GM18873 (cell line): ENCODE data around the gene ZDHHC11.
"Not testable (repeated sequence)": the region's sequence is repeated elsewhere in the genome, so short reads cannot be mapped to it uniquely, and the experiment has no call there.

Source experiments
- ATAC-seq: cut with Tn5 transposase; IDR thresholded peaks from one replicate; pipeline ENCODE4 v1.9.1; 2021; ENCODE audit warnings: mild to moderate bottlenecking, moderate library complexity, moderate number of reproducible peaks; ENCODE audit not compliant: unreplicated experiment, low FRiP score

ZDHHC11 gene

GRCh38 chr5:780571-780970 lies 70.2 kb downstream of the ZDHHC11 start:
- not testable (repeated sequence) for ATAC-seq

GRCh38 chr5:778967-779366 lies 71.8 kb downstream of the ZDHHC11 start:
- ATAC-seq = not testable (repeated sequence)

GRCh38 chr5:778421-778820 lies 72.4 kb downstream of the ZDHHC11 start:
- ATAC-seq = not testable (repeated sequence)

- ATAC-seq = no peak
These were observed 73.0 kb downstream of the ZDHHC11 start for GRCh38 chr5:777756-778161.

- ATAC-seq = no peak
These were observed 73.7 kb downstream of the ZDHHC11 start for GRCh38 chr5:776862-777711.

- ATAC-seq = no peak
These were observed 74.6 kb downstream of the ZDHHC11 start for GRCh38 chr5:775961-776861.

GRCh38 chr5:775595-775960 lies 75.2 kb downstream of the ZDHHC11 start:
- not testable (repeated sequence) for ATAC-seq

- not testable (repeated sequence) for ATAC-seq
These were observed 75.8 kb downstream of the ZDHHC11 start for GRCh38 chr5:774854-775505.

- not testable (repeated sequence) for ATAC-seq
These were observed 76.5 kb downstream of the ZDHHC11 start for GRCh38 chr5:774304-774703.

- no peak for ATAC-seq
These were observed 77.1 kb downstream of the ZDHHC11 start for GRCh38 chr5:773517-774264.

GRCh38 chr5:772931-773330 lies 77.9 kb downstream of the ZDHHC11 start:
- not testable (repeated sequence) for ATAC-seq

- ATAC-seq = not testable (repeated sequence)
These were observed 78.3 kb downstream of the ZDHHC11 start for GRCh38 chr5:772547-772890.

GRCh38 chr5:771841-772546 lies 78.8 kb downstream of the ZDHHC11 start:
- not testable (repeated sequence) for ATAC-seq

- not testable (repeated sequence) for ATAC-seq
These were observed 79.6 kb downstream of the ZDHHC11 start for GRCh38 chr5:771087-771781.

GRCh38 chr5:770585-770984 lies 80.2 kb downstream of the ZDHHC11 start:
- not testable (repeated sequence) for ATAC-seq

GRCh38 chr5:769485-770145 lies 81.2 kb downstream of the ZDHHC11 start:
- ATAC-seq = not testable (repeated sequence)

GRCh38 chr5:766666-767431 lies 83.9 kb downstream of the ZDHHC11 start:
- no peak for ATAC-seq
